GM21576 (cell line): ENCODE results near the gene TRAF2.
"Not testable (repeated sequence)": the region's sequence is repeated elsewhere in the genome, so short reads cannot be mapped to it uniquely, and the experiment has no call there.

Experiments
- ATAC-seq: cut with Tn5 transposase; IDR thresholded peaks from one replicate; pipeline ENCODE4 v1.9.1; 2021; ENCODE audit warnings: mild to moderate bottlenecking, moderate library complexity; ENCODE audit not compliant: unreplicated experiment

Gene TRAF2

GRCh38 chr9:136857581-136858412, 28.5 kb upstream of the TRAF2 start:
- no peak for ATAC-seq

GRCh38 chr9:136858452-136858843, 27.9 kb upstream of the TRAF2 start:
- ATAC-seq = no peak

- ATAC-seq = no peak
Measured at GRCh38 chr9:136858844-136859757, 27.2 kb upstream of the TRAF2 start.

- ATAC-seq = no peak
Measured at GRCh38 chr9:136860529-136860928, 25.8 kb upstream of the TRAF2 start.

GRCh38 chr9:136860933-136861873, 25.1 kb upstream of the TRAF2 start:
- ATAC-seq = no peak

- ATAC-seq = no peak
Measured at GRCh38 chr9:136861874-136862457, 24.4 kb upstream of the TRAF2 start.

- no peak for ATAC-seq
Measured at GRCh38 chr9:136862849-136863622, 23.3 kb upstream of the TRAF2 start.

- no peak for ATAC-seq
Measured at GRCh38 chr9:136863623-136864273, 22.6 kb upstream of the TRAF2 start.

GRCh38 chr9:136865041-136865767, 21.1 kb upstream of the TRAF2 start:
- no peak for ATAC-seq

GRCh38 chr9:136865768-136866103, 20.6 kb upstream of the TRAF2 start:
- ATAC-seq = no peak

GRCh38 chr9:136866898-136867421, 19.4 kb upstream of the TRAF2 start:
- not testable (repeated sequence) for ATAC-seq

GRCh38 chr9:136867480-136867879, 18.8 kb upstream of the TRAF2 start:
- no peak for ATAC-seq

GRCh38 chr9:136867917-136868316, 18.4 kb upstream of the TRAF2 start:
- no peak for ATAC-seq

GRCh38 chr9:136868644-136869043, 17.7 kb upstream of the TRAF2 start:
- no peak for ATAC-seq

GRCh38 chr9:136869611-136870010, 16.7 kb upstream of the TRAF2 start:
- not testable (repeated sequence) for ATAC-seq

GRCh38 chr9:136875155-136875554, 11.2 kb upstream of the TRAF2 start:
- ATAC-seq = no peak

GRCh38 chr9:136876476-136876875, 9.8 kb upstream of the TRAF2 start:
- no peak for ATAC-seq

GRCh38 chr9:136880651-136881050, 5.7 kb upstream of the TRAF2 start:
- no peak for ATAC-seq
